Fibroblast of skin of back (primary cell): ENCODE results near the gene PDPR.
"Not testable (repeated sequence)": the region's sequence is repeated elsewhere in the genome, so short reads cannot be mapped to it uniquely, and the experiment has no call there.

Experiments used
- DNase-seq: peaks from one replicate; pipeline ENCODE4 v3.0.0-alpha.2; 2013

Gene PDPR

GRCh38 chr16:70128844-70129243 is 14.7 kb downstream of the PDPR start:
- DNase-seq, result not testable (repeated sequence)

GRCh38 chr16:70135796-70136195 is 21.7 kb downstream of the PDPR start:
- not testable (repeated sequence) for DNase-seq

- DNase-seq, result not testable (repeated sequence)
Observed at GRCh38 chr16:70136595-70136994, 22.5 kb downstream of the PDPR start.

- DNase-seq, result not testable (repeated sequence)
Observed at GRCh38 chr16:70142739-70143138, 28.6 kb downstream of the PDPR start.

GRCh38 chr16:70143231-70143895 is 29.2 kb downstream of the PDPR start:
- not testable (repeated sequence) for DNase-seq

- not testable (repeated sequence) for DNase-seq
Observed at GRCh38 chr16:70147853-70148252, 33.7 kb downstream of the PDPR start.

GRCh38 chr16:70148453-70148852 is 34.3 kb downstream of the PDPR start:
- not testable (repeated sequence) for DNase-seq

- DNase-seq, result not testable (repeated sequence)
Observed at GRCh38 chr16:70149296-70149695, 35.2 kb downstream of the PDPR start.

- no peak for DNase-seq
Observed at GRCh38 chr16:70151391-70151790, 37.3 kb downstream of the PDPR start.

GRCh38 chr16:70151941-70152509 is 37.9 kb downstream of the PDPR start:
- DNase-seq, result no peak

GRCh38 chr16:70152578-70153302 is 38.6 kb downstream of the PDPR start:
- no peak for DNase-seq

- DNase-seq, result not testable (repeated sequence)
Observed at GRCh38 chr16:70154736-70155135, 40.6 kb downstream of the PDPR start.

GRCh38 chr16:70156207-70156978 is 42.3 kb downstream of the PDPR start:
- DNase-seq, result no peak

GRCh38 chr16:70157105-70157476 is 43.0 kb downstream of the PDPR start:
- no peak for DNase-seq

GRCh38 chr16:70157477-70158260 is 43.5 kb downstream of the PDPR start:
- no peak for DNase-seq

- no peak for DNase-seq
Observed at GRCh38 chr16:70158261-70158939, 44.3 kb downstream of the PDPR start.

- DNase-seq, result no peak
Observed at GRCh38 chr16:70159355-70160348, 45.5 kb downstream of the PDPR start.

GRCh38 chr16:70160388-70160787 is 46.3 kb downstream of the PDPR start:
- no peak for DNase-seq

- no peak for DNase-seq
Observed at GRCh38 chr16:70160821-70161220, 46.7 kb downstream of the PDPR start.

GRCh38 chr16:70161350-70161749 is 47.2 kb downstream of the PDPR start:
- DNase-seq, result no peak
